COR-L47 (cell line): ENCODE data around the gene MGARP.
"Not testable (repeated sequence)": the region's sequence is repeated elsewhere in the genome, so short reads cannot be mapped to it uniquely, and the experiment has no call there.

Experiments used
- DNase-seq: peaks from one replicate; lab custom pipeline; 2025; lab: John Stamatoyannopoulos, UW

Gene MGARP

GRCh38 chr4:139279760-139280620 is at the start of gene MGARP:
TSS of gene MGARP (minus strand) at chr4:139280225. CDS start at chr4:139280158, 67 bp downstream.
- no peak for DNase-seq

- no peak for DNase-seq
Measured at GRCh38 chr4:139329665-139330200, 49.7 kb upstream of the MGARP start.

- no peak for DNase-seq
Measured at GRCh38 chr4:139324620-139325019, 44.6 kb upstream of the MGARP start.

- not testable (repeated sequence) for DNase-seq
Measured at GRCh38 chr4:139322541-139322940, 42.5 kb upstream of the MGARP start.

GRCh38 chr4:139322070-139322469 is 42.0 kb upstream of the MGARP start:
- DNase-seq = not testable (repeated sequence)

GRCh38 chr4:139319571-139319970 is 39.5 kb upstream of the MGARP start:
- DNase-seq = no peak

GRCh38 chr4:139317635-139318034 is 37.6 kb upstream of the MGARP start:
- DNase-seq = no peak

GRCh38 chr4:139316733-139317132 is 36.7 kb upstream of the MGARP start:
- no peak for DNase-seq

GRCh38 chr4:139315221-139315675 is 35.2 kb upstream of the MGARP start:
- no peak for DNase-seq

- DNase-seq = no peak
Measured at GRCh38 chr4:139314047-139314800, 34.2 kb upstream of the MGARP start.

GRCh38 chr4:139313414-139313813 is 33.4 kb upstream of the MGARP start:
- not testable (repeated sequence) for DNase-seq

- no peak for DNase-seq
Measured at GRCh38 chr4:139312552-139313332, 32.7 kb upstream of the MGARP start.

- DNase-seq = no peak
Measured at GRCh38 chr4:139311909-139312308, 31.9 kb upstream of the MGARP start.

- DNase-seq = no peak
Measured at GRCh38 chr4:139304920-139305319, 24.9 kb upstream of the MGARP start.

- DNase-seq = peak; percentile 29
Measured at GRCh38 chr4:139301821-139302611, 22.0 kb upstream of the MGARP start, which contains the start of gene NDUFC1. TSS of gene NDUFC1 (minus strand) at chr4:139302477. CDS start at chr4:139295798, 6,679 bp downstream.

- DNase-seq = peak; percentile 98
Measured at GRCh38 chr4:139301113-139301820, 21.2 kb upstream of the MGARP start, which contains the start of gene NAA15. TSS of gene NAA15 (plus strand) at chr4:139301505. CDS start at chr4:139301778, 273 bp downstream.

- DNase-seq = no peak
Measured at GRCh38 chr4:139300431-139301112, 20.5 kb upstream of the MGARP start.

- no peak for DNase-seq
Measured at GRCh38 chr4:139299536-139299935, 19.5 kb upstream of the MGARP start.

GRCh38 chr4:139297001-139297410 is 17.0 kb upstream of the MGARP start:
- no peak for DNase-seq

GRCh38 chr4:139295942-139296299 is 15.9 kb upstream of the MGARP start:
- DNase-seq = no peak
